ENCODE results near the gene SLC2A1. TPM values are rescaled to one million over a fixed set of nuclear protein-coding genes. Genes with fewer than 3 reads are reported as not detected.
"Not testable (repeated sequence)": the region's sequence is repeated elsewhere in the genome, so short reads cannot be mapped to it uniquely, and the experiment has no call there.

SLC2A1 gene
- total RNA-seq, 2 experiments from 2014 or later, result 66.6 to 93.4 TPM

- Histone ChIP-seq H2AFZ (ENCODE audit: low read length) (no peak overlapping the region), H3K4me3 (ENCODE audit: low read depth, low read length, poor library complexity, severe bottlenecking) (no peak overlapping the region), H3K79me2 (ENCODE audit: insufficient read depth, low read depth, low read length) (no peaks in the 10 kb centered on the region), H3K36me3 (ENCODE audit: insufficient read depth, low read length) (no peaks in the 10 kb centered on the region), H3K9me3 (ENCODE audit: low read length) (no peaks in the 10 kb centered on the region), H3K4me2 (ENCODE audit: low read length) (no peak overlapping the region), H3K27ac (ENCODE audit: low read depth, low read length, poor library complexity, severe bottlenecking) (no peak overlapping the region), H3K4me1 (ENCODE audit: insufficient read depth, low read length, poor library complexity, severe bottlenecking) (no peaks in the 10 kb centered on the region), H3K9me2 (ENCODE audit: insufficient read depth, low read length) (no peaks in the 10 kb centered on the region), H4K20me1 (ENCODE audit: insufficient read depth, low read length) (no peaks in the 10 kb centered on the region)
- TF ChIP-seq CTCF (conservative IDR thresholded peaks at IDR 0.05; ENCODE audit: low read length) (no peak), EZH2phosphoT487 (IDR thresholded peaks at IDR 0.05; ENCODE audit: borderline replicate concordance, low read depth, low read length) (no peak)
- CTCF ChIA-PET (ENCODE audit: unreplicated experiment), result no interaction called here
- BruUV-seq (replicated peaks), result no TSS peak
- intact Hi-C loops (cut with micrococcal nuclease; ENCODE audit: unreplicated experiment), result no loop called here
- no peak for DNase-seq (ENCODE audit: low spot score)
- POLR2A ChIA-PET, result interaction anchor here (0.7 kb wide), 1 partner anchor 152 kb away, joined by 3 read pairs; no protein-coding TSS in a partner anchor
Observed at GRCh38 chr1:42904434-42904833, 54.2 kb downstream of the SLC2A1 start.

- H3K9me3 ChIP-seq (ENCODE audit: low read length); intact Hi-C loops (cut with micrococcal nuclease; ENCODE audit: unreplicated experiment); H3K9me2 ChIP-seq (ENCODE audit: insufficient read depth, low read length); BruUV-seq (replicated peaks); H3K4me2 ChIP-seq (ENCODE audit: low read length); H3K79me2 ChIP-seq (ENCODE audit: insufficient read depth, low read depth, low read length); H2AFZ ChIP-seq (ENCODE audit: low read length); H3K4me3 ChIP-seq (ENCODE audit: low read depth, low read length, poor library complexity, severe bottlenecking); DNase-seq (ENCODE audit: low spot score); H3K27ac ChIP-seq (ENCODE audit: low read depth, low read length, poor library complexity, severe bottlenecking); H3K36me3 ChIP-seq (ENCODE audit: insufficient read depth, low read length); H4K20me1 ChIP-seq (ENCODE audit: insufficient read depth, low read length); CTCF ChIA-PET (ENCODE audit: unreplicated experiment); H3K4me1 ChIP-seq (ENCODE audit: insufficient read depth, low read length, poor library complexity, severe bottlenecking): not testable (repeated sequence)
- POLR2A ChIA-PET, result interaction anchor here (0.6 kb wide), 1 partner anchor 332 kb away, joined by 3 read pairs; no protein-coding TSS in a partner anchor
Observed at GRCh38 chr1:42899960-42900359, 58.7 kb downstream of the SLC2A1 start.

- ChIA-PET POLR2A (interaction anchor here (0.6 kb wide), 1 partner anchor 213 kb away, joined by 3 read pairs; no protein-coding TSS in a partner anchor), CTCF (ENCODE audit: unreplicated experiment) (no interaction called here)
- Histone ChIP-seq H3K4me3 (ENCODE audit: low read depth, low read length, poor library complexity, severe bottlenecking) (no peak overlapping the region), H3K36me3 (ENCODE audit: insufficient read depth, low read length) (no peaks in the 10 kb centered on the region), H3K79me2 (ENCODE audit: insufficient read depth, low read depth, low read length) (no peaks in the 10 kb centered on the region), H3K9me3 (ENCODE audit: low read length) (no peaks in the 10 kb centered on the region), H3K9me2 (ENCODE audit: insufficient read depth, low read length) (no peaks in the 10 kb centered on the region), H3K4me1 (ENCODE audit: insufficient read depth, low read length, poor library complexity, severe bottlenecking) (no peaks in the 10 kb centered on the region), H2AFZ (ENCODE audit: low read length) (0 out of 2 replicates have a peak overlapping the region, but pooled peaks have one; percentile 23), H4K20me1 (ENCODE audit: insufficient read depth, low read length) (no peaks in the 10 kb centered on the region), H3K4me2 (ENCODE audit: low read length) (no peak overlapping the region), H3K27ac (ENCODE audit: low read depth, low read length, poor library complexity, severe bottlenecking) (no peak overlapping the region)
- no TSS peak for BruUV-seq (replicated peaks)
- no peak for TF ChIP-seq EZH2phosphoT487 (IDR thresholded peaks at IDR 0.05; ENCODE audit: borderline replicate concordance, low read depth, low read length)
- TF ChIP-seq CTCF (conservative IDR thresholded peaks at IDR 0.05; ENCODE audit: low read length), result no peak
- no peak for DNase-seq (ENCODE audit: low spot score)
- intact Hi-C loops (cut with micrococcal nuclease; ENCODE audit: unreplicated experiment), result no loop called here
Observed at GRCh38 chr1:42891465-42892138, 67.1 kb downstream of the SLC2A1 start.

Data from OCI-LY7 (cell line).